NCI-H2081 (cell line): Measurements from ENCODE around the gene KMT2C.
"Not testable (repeated sequence)": the region's sequence is repeated elsewhere in the genome, so short reads cannot be mapped to it uniquely, and the experiment has no call there.

Experiments used
- DNase-seq, 2 experiments: peaks; one replicate each; lab custom pipeline; 2025; lab: John Stamatoyannopoulos, UW

KMT2C gene

DNA sequence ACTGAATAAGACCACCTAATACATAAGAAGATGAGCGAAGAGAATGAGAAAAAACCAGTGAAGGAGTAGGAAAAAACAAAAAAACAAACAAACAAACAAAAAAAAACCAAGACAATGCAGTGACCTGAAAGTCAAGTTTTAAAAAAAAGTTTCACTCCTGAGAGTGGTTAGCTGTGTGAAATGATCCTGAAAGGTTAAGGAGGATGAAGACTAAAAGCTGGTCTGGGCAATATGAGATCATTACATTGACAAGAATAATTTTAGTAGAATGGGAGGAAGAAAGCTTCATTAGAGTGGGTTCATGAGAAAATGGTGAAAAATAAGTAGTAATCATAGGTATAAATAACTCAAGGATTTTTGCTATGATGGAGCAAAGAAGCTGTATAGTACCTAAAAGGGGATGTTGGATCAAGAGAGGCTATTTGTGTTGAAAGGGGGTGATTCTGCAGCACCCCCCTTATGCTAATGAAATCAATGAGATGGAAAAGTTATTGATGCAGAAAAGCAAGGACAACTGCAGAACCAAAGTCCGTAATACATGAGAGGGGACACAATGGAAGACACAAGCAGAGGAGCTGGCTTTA, 80.2 kb downstream of the KMT2C start:
- DNase-seq, result no peak

DNA sequence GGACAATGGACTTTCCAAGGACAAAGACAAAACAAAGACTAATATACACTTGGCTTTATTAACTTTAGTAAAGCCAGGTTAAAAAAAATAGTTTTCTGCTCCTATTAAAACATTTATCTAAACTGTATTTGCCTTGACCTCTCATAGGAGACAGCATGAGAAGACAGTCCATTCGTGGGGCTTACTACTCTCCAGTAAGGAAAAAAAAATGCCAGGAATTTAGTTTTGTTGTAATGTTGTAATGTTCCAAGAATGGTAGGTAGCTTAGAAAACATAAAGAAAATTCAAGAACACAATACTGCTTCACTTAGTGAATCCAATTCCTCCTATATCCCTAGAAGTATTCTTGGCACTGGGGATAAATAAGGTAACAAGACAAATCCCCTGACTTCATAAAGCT, 81.7 kb downstream of the KMT2C start:
- no peak for DNase-seq

DNA sequence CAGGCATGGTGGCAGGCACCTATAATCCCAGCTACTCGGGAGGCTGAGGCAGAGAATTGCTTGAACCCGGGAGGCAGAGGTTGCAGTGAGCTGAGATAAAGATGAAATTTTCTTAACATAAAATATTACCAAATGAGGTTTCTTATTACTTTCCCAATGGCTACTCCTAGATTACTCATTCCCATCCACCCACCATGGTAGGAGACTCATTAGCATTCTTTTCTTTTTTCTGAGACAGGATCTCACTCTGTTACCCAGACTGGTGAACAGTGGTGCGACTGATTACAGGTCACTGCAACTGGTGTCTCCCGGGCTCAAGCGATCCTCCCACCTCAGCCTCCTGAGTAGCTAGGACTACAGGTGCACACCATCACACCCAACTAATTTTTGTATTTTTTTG, 82.5 kb downstream of the KMT2C start:
- DNase-seq, result not testable (repeated sequence)

DNA sequence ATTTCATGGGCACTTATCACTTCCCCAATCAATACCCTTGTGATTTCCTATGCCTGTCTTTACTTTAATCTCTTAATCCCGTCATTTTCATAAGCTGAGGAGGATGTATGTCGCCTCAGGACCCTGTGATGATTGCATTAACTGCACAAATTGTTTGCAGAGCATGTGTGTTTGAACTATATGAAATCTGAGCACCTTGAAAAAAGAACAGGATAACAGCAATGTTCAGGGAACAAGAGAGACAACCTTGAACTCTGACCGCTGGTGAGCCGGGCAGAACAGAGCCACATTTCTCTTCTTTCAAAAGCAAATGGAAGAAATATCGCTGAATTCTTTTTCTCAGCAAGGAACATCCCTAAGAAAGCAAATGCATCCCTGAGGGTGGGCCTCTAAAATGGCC, 84.1 kb downstream of the KMT2C start:
- DNase-seq, result not testable (repeated sequence)

DNA sequence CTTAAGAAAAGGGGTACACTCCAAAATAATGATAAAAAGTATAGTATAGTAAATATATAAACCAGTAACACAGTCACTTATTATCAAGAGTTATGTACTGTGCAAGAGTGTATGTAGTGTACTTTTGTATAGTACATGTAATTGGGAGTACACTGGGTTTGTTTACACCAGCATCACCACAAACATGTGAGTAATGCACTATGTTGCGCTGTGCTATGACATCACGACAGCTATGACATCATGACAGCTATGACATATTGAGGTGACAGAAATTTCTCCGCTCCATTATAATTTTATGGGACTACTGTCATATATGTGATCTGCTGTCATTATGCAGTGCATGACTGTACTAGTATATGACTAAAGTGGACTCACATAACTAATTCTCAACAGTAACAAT, 84.6 kb downstream of the KMT2C start:
- no peak for DNase-seq

DNA sequence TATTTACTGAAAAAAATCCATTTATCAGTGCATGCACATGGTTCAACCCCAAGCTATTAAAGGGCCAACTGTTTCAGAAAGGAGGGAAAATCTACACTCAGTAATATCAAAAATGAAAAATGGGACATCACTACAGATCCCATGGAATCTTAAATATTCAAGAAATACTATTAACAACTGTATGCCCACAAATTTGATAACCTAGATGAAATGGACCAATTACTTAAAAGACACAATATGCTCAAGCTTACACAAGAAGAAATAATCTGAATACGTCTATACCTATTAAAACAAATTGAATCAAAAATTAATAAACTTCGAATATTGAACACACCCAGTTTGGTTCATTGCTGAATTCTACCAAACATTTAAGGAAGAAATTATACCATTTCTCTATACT, 87.9 kb downstream of the KMT2C start:
- DNase-seq, result no peak

DNA sequence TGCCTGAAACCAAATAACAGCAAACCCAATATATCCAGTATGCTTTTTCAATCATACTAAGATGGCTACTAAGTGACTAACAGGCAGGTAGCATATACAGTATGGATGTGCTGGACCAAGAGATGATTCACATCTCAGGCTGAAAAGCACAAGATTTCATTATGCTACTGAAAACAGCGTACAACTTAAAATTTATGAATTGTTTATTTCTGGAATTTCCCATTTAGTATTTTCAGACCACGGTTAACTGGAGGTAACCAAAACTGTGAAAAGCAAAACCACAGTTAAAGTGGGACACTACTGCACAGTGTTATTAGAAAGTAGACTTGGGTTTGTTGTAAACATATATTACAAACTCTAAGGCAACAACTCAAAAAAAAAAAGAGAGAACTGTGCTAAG, 91.5 kb downstream of the KMT2C start:
- DNase-seq, result no peak

DNA sequence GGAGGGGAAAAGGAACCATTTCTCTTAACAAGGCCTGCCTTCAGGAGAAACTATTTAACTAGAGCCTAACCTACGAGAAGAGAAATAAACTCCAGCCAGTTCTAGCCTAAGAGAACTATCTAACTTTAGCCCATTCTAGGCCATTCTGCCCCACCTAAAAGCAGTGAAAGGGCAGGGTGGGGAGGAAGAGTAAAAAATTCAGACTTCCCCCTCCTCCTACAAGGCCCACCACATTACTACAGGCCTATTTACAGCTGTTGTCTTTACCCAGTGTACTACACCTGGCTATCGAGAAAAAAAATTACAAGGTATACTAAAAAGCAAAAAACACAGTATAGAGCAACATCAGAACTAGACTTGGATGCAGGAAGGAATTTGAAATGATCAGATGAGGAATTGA, 93.0 kb downstream of the KMT2C start:
- no peak for DNase-seq

DNA sequence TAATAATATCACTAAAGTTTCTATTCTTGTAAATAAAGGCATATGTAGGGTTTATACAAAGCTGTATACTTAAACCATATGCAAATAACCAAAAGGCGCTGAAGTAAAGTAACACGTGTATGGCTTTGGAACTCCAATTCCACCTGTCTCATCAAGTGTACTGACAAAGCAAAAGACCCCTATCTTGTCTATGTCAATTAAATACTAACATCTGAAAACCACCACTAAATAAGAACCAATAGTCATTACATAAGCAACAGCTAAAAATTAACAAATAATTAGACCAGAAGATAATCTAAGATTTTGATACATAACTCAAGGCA, 93.9 kb downstream of the KMT2C start:
- DNase-seq, result no peak

DNA sequence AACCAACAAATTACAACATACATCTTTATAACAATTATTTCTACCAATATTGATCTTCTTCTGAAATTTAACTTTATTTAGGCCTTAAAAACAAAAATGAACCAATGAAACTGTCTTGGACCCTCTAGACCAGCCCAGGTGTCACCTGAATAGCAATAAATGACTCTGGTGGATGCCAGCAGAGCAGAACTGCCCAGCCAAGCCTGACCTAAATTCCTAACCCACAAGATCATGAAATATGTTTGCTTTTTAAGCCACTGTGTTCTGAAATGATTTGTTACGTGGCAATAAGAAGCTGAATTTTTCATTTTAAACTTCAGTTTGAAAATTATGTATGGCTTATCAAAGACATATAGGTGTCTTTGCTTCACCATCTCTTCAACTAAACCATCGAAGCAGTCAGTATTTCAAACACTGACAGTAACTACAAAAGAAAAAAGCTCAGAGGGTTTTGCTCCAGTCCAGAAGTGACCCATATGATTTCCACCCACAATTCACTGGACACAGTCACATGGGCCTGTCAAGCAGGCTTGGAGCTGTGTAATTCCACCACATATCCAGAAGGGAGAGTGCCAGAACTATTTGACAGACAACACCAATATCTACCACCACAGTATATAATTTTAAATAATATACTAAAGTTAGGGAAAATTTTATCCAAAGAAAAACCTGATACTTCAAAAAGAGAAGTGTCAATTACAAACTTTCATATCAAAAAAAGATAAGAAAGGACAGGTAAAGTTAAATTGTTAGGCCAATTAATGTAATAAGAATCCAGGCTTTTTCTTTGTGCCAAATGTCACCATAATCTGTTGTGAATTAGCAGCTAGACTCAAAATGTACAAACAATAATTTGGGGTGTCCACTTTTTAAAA, 94.5 kb downstream of the KMT2C start:
- peak; percentile 20 to 59 for DNase-seq

DNA sequence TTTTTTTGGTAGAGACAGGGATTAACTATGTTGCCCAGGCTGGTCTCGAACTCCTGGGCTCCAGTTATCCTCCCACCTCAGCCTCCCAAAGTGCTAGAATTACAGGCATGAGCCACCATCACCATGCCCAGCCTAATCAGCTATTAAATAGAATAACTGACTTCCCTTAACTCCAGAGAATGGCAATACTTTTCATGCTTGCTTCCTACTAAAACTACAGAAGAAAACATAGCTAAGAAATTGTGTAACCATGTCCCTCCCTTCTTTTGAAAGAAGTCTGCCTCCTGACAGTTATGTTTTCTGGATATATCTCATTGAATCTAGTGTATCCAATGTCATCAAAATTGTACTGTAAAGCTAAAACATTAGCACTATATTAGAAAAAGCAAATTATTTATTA, 95.6 kb downstream of the KMT2C start:
- no peak for DNase-seq

DNA sequence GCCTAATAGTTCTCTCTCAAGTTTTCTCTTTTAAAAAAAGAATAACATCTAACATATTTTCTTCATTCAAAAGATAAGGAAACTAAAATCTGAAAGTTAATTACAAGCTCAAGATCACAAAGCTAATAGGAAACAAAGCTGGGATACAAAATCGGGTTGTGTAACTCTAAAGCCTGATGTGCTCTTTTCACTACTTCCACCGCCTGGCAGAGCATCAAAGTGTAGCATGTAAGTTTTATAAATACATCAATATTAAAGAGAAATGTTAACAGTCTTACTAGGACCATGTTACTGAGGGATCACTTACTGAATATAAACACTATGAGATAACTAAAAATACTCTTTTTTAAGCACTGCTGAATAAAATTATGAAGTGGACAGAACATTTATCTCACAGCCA, 97.2 kb downstream of the KMT2C start:
- no peak for DNase-seq

DNA sequence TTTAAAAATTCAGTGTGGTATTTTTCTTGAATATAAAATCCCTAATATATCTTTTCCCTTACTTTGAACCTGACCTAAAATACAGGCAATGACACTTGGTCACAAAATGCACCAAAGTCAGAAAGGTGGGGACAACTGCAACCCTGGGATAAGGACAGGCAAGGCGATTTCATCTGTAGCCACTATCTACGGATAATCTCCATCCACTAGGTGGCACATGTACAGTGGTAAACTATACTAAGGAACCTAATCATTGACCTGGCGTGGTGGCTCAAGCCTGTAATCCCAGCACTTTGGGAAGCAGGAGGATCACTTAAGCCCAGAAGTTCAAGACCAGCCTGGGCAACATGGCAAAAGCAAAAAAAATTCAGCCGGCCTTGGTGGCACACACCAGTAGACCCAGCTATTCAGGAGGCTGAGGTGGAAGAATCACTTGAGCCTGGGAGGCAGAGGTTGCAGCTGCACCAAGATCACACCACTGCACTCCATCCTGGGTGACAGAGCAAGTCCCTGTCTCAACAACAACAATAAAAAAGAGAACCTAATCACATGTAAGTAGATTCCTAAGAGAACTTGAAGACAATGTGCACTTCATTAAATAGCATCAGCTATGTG, 98.9 kb downstream of the KMT2C start:
- DNase-seq, result peak; percentile 42 to 56

DNA sequence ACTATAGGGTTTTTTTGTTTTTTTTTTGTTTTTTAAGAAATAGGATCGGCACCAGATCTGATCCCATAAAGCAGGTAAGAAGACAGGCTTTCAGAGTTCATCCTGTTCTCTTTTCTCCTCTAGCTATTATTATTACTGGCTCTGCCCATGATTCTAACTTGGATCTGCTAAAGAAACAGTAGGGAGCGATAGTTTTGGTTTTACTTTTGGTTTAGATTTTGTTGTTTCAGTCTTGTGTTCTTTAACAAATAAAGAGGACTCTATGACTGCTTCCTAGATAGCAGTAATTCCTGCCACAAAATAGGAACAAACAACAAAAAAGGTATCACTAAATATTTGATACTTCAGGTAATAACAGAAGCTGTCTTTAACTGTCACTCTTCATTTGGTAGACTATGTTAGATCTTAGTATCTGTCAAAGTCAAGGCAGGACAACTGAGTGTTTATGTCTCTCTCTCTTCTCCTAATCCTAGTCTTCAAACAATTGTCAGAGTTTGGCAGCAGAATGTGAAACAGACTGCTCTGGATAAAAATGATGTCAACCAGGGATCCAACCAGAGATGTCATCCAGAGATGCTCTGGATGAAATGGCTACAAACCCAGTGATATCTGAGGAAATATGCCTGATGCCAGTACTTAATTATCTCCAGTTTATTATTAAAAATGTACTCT, 99.8 kb downstream of the KMT2C start:
- DNase-seq, result no peak

DNA sequence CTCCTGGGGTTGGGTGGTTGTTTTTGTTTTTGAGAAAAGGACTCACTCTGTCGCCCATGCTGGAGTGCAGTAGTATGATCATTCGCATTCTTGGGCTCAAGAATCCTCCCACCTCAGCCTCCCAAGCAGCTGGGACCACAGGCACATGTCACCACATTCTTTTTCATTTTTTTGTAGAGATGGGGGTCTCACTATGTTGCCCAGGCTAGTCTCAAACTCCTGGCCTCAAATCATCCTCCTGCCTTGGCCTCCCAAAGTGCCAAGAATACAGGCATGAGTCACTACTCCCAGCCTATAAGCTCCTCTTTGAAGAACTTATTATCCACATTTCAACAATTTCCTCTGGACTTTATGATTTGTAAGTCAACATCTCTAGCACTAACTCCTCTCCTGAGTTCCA, 102.7 kb downstream of the KMT2C start:
- DNase-seq, result no peak

DNA sequence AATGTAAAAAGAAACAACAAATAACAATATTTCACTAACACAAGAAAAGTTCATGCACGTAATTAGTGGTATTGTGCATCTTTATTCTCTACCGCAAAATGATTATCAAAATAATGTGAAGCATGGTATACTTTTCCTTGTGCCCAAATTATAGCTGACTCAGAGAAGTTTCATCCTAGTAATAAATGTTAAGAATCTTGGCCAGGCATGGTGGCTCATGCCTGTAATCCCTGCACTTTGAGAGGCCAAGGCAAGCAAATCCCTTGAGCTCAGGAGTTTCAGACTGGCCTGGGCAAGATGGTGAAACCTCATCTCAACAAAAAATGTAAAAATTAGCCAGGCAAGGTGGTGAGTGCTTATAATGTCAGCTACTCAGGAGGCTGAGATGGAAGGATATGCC, 105.0 kb downstream of the KMT2C start:
- no peak for DNase-seq

DNA sequence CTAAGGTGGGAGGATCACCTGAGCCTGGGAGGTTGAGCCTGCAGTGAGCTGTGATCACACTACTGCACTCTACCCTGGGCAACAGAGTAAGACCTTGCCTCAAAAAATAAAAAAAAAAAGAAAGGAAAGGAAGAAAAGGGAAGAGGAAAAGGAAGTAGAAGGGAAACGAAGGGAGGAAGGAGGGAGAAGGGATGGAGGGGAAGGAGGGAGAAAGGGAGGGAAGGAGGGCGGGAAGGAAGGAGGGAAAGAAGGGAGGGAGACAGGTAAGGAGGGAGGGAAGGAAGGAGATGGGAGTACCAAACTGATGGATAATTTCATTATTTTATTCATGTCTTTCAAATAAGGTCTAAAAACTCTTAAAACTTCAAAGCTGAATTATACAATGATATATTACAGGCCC, 106.3 kb downstream of the KMT2C start:
- DNase-seq, result no peak

DNA sequence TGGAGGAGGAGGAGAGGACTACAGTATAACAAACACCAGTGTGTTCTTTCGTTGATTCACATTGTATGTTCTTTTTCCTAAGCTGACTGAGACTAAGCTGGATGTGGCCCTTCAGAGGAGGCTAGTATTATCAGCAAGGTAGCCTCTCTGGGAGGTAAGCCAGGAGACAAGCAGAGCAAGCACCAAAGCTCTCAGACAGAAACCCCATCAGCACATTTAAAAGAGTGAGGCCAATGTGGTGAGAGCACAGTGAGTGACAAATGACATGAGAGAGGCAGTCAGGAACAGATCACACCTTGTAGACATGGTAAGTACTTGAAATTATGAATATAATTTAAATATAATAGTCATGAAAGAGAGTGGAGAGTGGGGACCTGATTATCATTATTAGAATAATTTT, 107.6 kb downstream of the KMT2C start:
- DNase-seq, result no peak

DNA sequence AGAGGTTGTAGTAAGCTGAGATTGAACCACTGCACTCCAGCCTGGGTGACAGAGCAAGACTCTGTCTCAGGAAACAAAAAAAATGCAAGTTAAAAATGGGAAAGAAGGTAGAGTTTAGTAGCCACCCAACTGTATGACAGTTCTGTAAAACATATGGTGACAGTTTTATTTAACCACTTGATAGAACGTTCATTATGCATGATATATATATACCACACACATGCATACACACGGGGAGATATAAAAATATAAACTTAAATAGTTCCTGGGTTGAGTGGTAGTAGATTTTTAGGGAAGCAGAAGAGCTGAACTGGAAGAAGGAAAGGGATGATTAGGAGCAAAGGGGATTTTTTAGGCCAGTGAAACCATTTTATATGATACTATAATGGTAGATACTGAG, 120.0 kb downstream of the KMT2C start:
- no peak for DNase-seq

DNA sequence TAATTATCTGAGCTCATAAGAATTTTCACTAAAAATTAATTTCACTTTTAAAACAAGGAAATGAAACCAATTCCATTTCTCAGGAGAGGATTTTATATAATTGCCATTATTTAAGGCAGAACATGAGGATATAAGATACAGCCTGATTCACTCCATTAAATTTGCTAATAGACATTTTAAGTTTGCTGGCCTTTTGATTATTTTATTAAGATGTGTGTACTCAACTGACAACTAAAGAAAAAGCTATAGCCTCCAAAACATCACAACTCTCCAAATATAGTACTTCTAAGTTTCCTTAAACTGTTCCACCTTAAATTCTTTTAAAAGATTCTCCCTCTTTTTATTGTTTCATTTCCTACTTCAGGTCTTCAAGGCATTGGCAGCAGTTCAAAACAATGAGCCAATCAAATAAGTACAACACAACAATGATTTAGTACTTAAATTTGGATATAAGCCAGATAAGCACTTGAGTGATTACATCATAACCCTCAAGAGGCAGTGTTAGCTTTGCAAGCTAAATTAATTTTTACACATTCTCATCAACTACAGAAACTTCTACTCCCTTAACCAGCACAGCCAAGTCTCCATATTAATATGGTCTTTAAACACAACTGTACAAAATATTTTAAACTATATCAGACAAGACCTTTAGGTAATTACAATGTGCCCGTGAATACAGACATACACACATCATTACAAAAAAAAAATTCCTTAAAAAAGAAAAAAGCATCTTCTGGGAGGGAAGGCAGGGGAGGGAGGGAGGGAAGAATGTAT, 121.8 kb downstream of the KMT2C start:
- peak; percentile 55 to 83 for DNase-seq

DNA sequence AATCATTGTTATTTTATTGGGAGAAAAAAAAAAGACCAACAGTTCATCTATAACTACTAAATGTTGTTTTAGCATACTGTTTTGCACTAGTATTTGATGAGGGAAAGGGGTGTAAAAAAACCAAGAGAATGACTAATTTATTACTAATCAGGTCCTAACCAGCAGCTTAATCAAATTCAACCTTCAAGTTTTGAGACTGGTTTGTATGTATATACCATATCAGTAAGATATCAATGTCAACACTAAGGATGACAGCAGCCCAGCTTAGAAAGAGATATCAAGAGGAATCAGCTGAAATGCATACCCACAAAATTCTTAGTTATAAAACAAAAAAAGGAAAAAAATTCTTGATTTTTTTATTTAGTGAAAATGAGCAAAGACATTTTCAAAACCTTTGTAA, 122.6 kb downstream of the KMT2C start:
- DNase-seq, result no peak

DNA sequence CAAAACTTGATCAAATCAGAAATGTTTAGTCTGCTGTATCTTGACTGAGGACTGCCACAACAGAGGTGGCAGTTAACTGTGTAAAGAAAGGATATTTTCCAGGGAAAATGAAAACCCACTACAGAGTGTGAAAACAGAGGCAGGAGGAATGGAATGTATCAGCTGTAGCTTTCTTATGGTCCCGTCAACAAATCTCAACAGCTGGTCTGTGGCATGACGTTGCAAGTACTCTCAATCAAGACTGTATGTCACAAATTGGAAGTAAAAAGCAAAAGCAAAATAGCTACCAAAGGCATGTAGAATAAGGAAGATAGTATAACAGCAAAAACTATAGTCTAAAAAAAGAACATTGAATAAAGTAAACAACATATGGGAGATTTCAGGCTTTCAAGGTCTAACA, 123.5 kb downstream of the KMT2C start:
- DNase-seq, result no peak
